Trophoblast cell (in vitro differentiated cells and primary cell): ENCODE results near the gene PGA3.
"Not testable (repeated sequence)": the region's sequence is repeated elsewhere in the genome, so short reads cannot be mapped to it uniquely, and the experiment has no call there.

Experiments
- DNase-seq, 2 donors: peaks; one replicate each; pipeline ENCODE4 v3.0.0-alpha.2; 2016
- H2AFZ ChIP-seq: 2 replicates; pipeline ENCODE4 v1.6.1; 2013; ENCODE audit warnings: low read length, moderate library complexity, mild to moderate bottlenecking; ENCODE audit not compliant: insufficient read depth, poor library complexity
- H2AK5ac ChIP-seq: 2 replicates; pipeline ENCODE4 v1.6.1; 2013; ENCODE audit warnings: mild to moderate bottlenecking, low read length
- H2BK120ac ChIP-seq: 2 replicates; pipeline ENCODE4 v1.6.1; 2013; ENCODE audit warnings: low read length, mild to moderate bottlenecking, moderate library complexity; ENCODE audit not compliant: insufficient read depth, poor library complexity
- H2BK12ac ChIP-seq: 2 replicates; pipeline ENCODE4 v1.6.1; 2013; ENCODE audit warnings: mild to moderate bottlenecking, low read length, moderate library complexity
- H2BK5ac ChIP-seq: 2 replicates; pipeline ENCODE4 v1.6.1; 2013; ENCODE audit warnings: low read length, low read depth, moderate library complexity, mild to moderate bottlenecking; ENCODE audit not compliant: poor library complexity
- H3K14ac ChIP-seq: 2 replicates; pipeline ENCODE4 v1.6.1; 2013; ENCODE audit warnings: mild to moderate bottlenecking, low read length
- H3K18ac ChIP-seq: 2 replicates; pipeline ENCODE4 v1.6.1; 2013; ENCODE audit warnings: mild to moderate bottlenecking, low read length
- H3K23ac ChIP-seq: 2 replicates; pipeline ENCODE4 v1.6.1; 2013; ENCODE audit warnings: low read length
- H3K27ac ChIP-seq: 2 replicates; pipeline ENCODE4 v1.5.1; 2013; ENCODE audit warnings: low read depth, mild to moderate bottlenecking, inconsistent platforms, low read length, moderate library complexity
- H3K27me3 ChIP-seq: 2 replicates; pipeline ENCODE4 v1.6.1; 2013; ENCODE audit warnings: inconsistent platforms, mild to moderate bottlenecking, low read length, moderate library complexity; ENCODE audit not compliant: insufficient read depth
- H3K36me3 ChIP-seq, 2 experiments: 1 replicate in 1 of 2; 2 replicates in 1 of 2; pipeline ENCODE4 v1.6.1; 2013; ENCODE audit warnings: low read length in 2 of 2, mild to moderate bottlenecking in 2 of 2, moderate library complexity in 1 of 2; ENCODE audit not compliant: insufficient read depth in 2 of 2, control insufficient read depth in 1 of 2
- H3K4ac ChIP-seq: 2 replicates; pipeline ENCODE4 v1.6.1; 2013; ENCODE audit warnings: low read depth, mild to moderate bottlenecking, low read length, moderate library complexity
- H3K4me1 ChIP-seq, 2 experiments: 1 replicate in 1 of 2; 2 replicates in 1 of 2; pipeline ENCODE4 v1.6.1; 2013; ENCODE audit warnings: low read length in 2 of 2, mild to moderate bottlenecking in 2 of 2, moderate library complexity in 1 of 2; ENCODE audit not compliant: insufficient read depth in 2 of 2, control insufficient read depth in 1 of 2
- H3K4me2 ChIP-seq: 2 replicates; pipeline ENCODE4 v1.6.1; 2013; ENCODE audit warnings: inconsistent platforms, mild to moderate bottlenecking, low read length, moderate library complexity
- H3K4me3 ChIP-seq: 2 replicates; pipeline ENCODE4 v1.5.1; 2013; ENCODE audit warnings: mild to moderate bottlenecking, low read depth, low read length, inconsistent platforms
- H3K79me1 ChIP-seq: one replicate; pipeline ENCODE4 v1.6.1; 2013; ENCODE audit warnings: low read length
- H3K79me2 ChIP-seq: 2 replicates; pipeline ENCODE4 v1.6.1; 2013; ENCODE audit warnings: low read length, mild to moderate bottlenecking; ENCODE audit not compliant: control insufficient read depth, insufficient read depth, poor library complexity
- H3K9ac ChIP-seq: 2 replicates; pipeline ENCODE4 v1.6.1; 2013; ENCODE audit warnings: mild to moderate bottlenecking, low read length
- H3K9me3 ChIP-seq: 2 replicates; pipeline ENCODE4 v1.6.1; 2013; ENCODE audit warnings: low read depth, mild to moderate bottlenecking, control low read depth, inconsistent platforms, low read length; ENCODE audit not compliant: insufficient read depth
- H4K12ac ChIP-seq: 2 replicates; pipeline ENCODE4 v1.6.1; 2013; ENCODE audit warnings: low read depth, mild to moderate bottlenecking, low read length, moderate library complexity
- H4K8ac ChIP-seq: 2 replicates; pipeline ENCODE4 v1.6.1; 2013; ENCODE audit warnings: low read depth, mild to moderate bottlenecking, low read length, moderate library complexity
- H4K91ac ChIP-seq: one replicate; pipeline ENCODE4 v1.6.1; 2013; ENCODE audit warnings: low read depth, mild to moderate bottlenecking, low read length, moderate library complexity
- WGBS: extraction: QIAGEN DNeasy Blood & Tissue Kit; methylation state at CpG from one replicate; pipeline ENCODE4 v1.1.7; 2013; ENCODE audit warnings: missing lambda C conversion rate; ENCODE audit not compliant: insufficient read length, insufficient coverage; ENCODE audit errors: extremely low coverage; 5-methylcytosine and 5-hydroxymethylcytosine counted together

Gene PGA3

DNA sequence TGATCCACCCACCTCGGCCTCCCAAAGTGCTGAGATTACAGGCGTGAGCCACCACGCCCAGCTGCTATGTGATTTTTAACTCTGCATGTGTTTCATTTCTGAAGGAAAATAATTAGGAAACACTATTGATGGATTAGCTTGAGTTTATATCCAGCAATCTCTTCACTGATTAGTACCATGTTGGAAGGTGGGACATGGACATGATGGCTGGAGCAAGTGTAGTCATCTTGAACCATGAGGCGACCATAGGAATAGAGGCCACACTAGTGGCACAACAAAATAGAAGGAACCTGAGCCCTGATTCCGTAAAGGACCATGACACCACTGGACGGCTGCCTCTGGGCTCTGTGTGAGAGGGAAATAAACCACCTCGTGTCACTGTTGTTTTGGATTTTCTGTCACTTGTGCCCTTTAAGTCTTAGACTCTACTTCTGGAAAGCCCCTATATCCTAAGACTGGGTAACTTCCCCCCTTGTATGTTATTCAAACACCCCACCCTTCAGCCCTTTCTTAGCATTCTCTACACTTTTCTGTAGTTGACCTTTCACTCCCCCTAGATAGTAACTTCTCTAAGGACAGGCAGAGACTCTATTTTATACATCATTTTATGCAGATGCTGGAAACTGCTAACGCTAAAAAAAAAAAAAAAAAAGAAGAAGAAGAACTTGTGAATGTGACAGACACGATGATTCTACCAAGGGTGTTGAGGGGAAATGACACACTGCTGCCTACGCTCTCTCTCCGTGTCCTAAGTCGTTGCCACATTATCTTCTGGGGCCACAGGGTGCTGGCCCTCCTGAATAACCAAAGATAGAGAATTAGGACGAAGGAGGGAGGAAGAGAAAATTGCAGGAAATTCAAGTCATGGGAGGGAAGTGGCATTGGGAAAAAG is 39.4 kb upstream of the PGA3 start:
- H4K91ac ChIP-seq, result peak overlapping the region; percentile 76
- H3K27me3 ChIP-seq, result no peaks in the 10 kb centered on the region
- peaks cover 13% of the 10 kb centered on the region for H3K79me2 ChIP-seq
- no peak overlapping the region for H3K4ac ChIP-seq
- peak overlapping the region; percentile 43 for H3K27ac ChIP-seq
- peaks cover 2% of the 10 kb centered on the region for H3K9me3 ChIP-seq
- no peak overlapping the region for H3K9ac ChIP-seq
- peaks cover 22% of the 10 kb centered on the region for H3K79me1 ChIP-seq
- H3K36me3 ChIP-seq, result no peaks in the 10 kb centered on the region
- peak overlapping the region; percentile 61 for H2BK120ac ChIP-seq
- H4K8ac ChIP-seq, result peak overlapping the region; percentile 66
- peak overlapping the region; percentile 85 for H2BK12ac ChIP-seq
- peaks cover 11 to 16% of the 10 kb centered on the region in 2 experiments for H3K4me1 ChIP-seq
- no peak overlapping the region for H2AFZ ChIP-seq
- H3K4me3 ChIP-seq, result no peak overlapping the region
- no peak overlapping the region for H2AK5ac ChIP-seq
- H3K4me2 ChIP-seq, result no peak overlapping the region
- H4K12ac ChIP-seq, result no peak overlapping the region
- peak overlapping the region; percentile 54 for H2BK5ac ChIP-seq
- H3K23ac ChIP-seq, result no peak overlapping the region
- H3K14ac ChIP-seq, result peak overlapping the region; percentile 67
- H3K18ac ChIP-seq, result no peak overlapping the region
- no CpG with 5 or more reads among the region's 13 CpGs for WGBS
- DNase-seq, result peak; percentile 20 to 34

DNA sequence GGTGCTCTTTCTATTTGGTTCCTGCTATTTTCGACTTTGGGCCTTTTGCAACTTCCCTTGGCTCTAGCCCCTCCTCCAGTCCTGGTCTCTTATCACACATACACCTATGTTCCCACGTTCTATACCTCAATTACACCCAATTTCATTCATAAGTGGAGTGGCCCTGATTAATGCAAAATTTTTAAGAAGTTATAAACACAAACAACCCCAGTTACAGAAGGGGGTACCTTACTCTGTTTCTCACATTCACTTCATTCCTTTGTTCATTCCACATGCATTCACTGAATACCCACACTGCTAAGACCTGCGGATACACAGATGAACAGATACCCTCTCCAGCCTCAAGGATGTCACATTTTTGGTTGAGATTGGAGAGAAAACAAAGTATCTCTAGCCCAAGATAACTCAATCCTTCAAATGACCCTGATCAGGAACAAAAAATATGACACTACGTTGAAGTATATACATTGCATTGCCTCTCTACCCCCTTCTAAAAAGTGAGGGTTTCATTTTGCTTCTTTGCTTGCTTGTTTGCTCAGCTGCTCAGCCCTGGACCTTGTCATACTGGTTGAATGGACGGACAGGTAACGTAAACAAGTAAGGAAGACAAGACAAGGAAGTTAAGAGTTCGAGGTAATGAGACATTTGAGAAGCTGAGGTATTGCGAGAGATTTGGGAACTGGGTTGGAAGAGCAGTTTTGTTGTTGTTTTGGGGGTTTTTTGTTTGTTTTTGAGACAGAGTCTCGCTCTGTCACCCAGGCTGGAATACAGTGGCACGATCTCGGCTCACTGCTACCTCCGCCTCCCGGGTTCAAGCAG is 38.5 kb upstream of the PGA3 start:
- Histone ChIP-seq H3K14ac (peak overlapping the region; percentile 67), H3K27ac (peak overlapping the region; percentile 61), H3K9me3 (peaks cover 2% of the 10 kb centered on the region), H3K4me3 (no peak overlapping the region), H3K4me1 (peaks cover 11 to 16% of the 10 kb centered on the region in 2 experiments), H3K4ac (no peak overlapping the region), H2AK5ac (no peak overlapping the region), H3K18ac (no peak overlapping the region), H3K23ac (no peak overlapping the region), H3K9ac (no peak overlapping the region), H3K79me2 (peaks cover 12% of the 10 kb centered on the region), H3K36me3 (no peaks in the 10 kb centered on the region), H4K91ac (peak overlapping the region; percentile 73), H2BK12ac (peak overlapping the region; percentile 73), H4K12ac (no peak overlapping the region), H2BK5ac (peak overlapping the region; percentile 66), H2BK120ac (peak overlapping the region; percentile 43), H2AFZ (no peak overlapping the region), H3K27me3 (no peaks in the 10 kb centered on the region), H3K79me1 (peaks cover 22% of the 10 kb centered on the region), H3K4me2 (no peak overlapping the region), H4K8ac (no peak overlapping the region)
- peak in 1 of 2 donors; percentile 52 for DNase-seq
- 86% methylated on average over 1 of the region's 13 CpGs for WGBS

DNA sequence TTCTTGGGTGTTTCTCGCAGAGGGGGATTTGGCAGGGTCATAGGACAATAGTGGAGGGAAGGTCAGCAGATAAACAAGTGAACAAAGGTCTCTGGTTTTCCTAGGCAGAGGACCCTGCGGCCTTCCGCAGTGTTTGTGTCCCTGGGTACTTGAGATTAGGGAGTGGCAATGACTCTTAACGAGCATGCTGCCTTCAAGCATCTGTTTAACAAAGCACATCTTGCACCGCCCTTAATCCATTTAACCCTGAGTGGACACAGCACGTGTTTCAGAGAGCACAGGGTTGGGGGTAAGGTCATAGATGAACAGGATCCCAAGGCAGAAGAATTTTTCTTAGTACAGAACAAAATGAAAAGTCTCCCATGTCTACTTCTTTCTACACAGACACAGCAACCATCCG is 37.5 kb upstream of the PGA3 start:
- not testable (repeated sequence) for H3K23ac ChIP-seq, H2BK12ac ChIP-seq, H3K9me3 ChIP-seq, DNase-seq, H2AK5ac ChIP-seq, H3K4me2 ChIP-seq, H4K91ac ChIP-seq, H3K4ac ChIP-seq, H4K12ac ChIP-seq, H2BK5ac ChIP-seq, H3K36me3 ChIP-seq, H2AFZ ChIP-seq, H2BK120ac ChIP-seq, H3K18ac ChIP-seq, H3K9ac ChIP-seq, H3K4me3 ChIP-seq, H3K27ac ChIP-seq, H4K8ac ChIP-seq, H3K14ac ChIP-seq, H3K79me2 ChIP-seq, H3K27me3 ChIP-seq
- WGBS, result no CpG with 5 or more reads among the region's 7 CpGs
- Histone ChIP-seq H3K4me1 (peaks cover 6 to 12% of the 10 kb centered on the region in 2 experiments), H3K79me1 (peaks cover 17% of the 10 kb centered on the region)

DNA sequence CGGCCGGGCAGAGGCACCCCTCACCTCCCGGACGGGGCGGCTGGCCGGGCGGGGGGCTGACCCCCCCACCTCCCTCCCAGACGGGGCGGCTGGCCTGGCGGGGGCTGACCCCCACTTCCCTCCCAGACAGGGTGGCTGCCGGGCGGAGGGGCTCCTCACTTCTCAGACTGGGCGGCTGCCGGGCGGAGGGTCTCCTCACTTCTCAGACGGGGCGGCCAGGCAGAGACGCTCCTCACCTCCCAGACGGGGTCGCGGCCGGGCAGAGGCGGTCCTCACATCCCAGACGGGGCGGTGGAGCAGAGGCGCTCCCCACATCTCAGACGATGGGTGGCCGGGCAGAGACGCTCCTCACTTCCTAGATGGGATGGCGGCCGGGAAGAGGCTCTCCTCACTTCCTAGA is 37.0 kb upstream of the PGA3 start:
- Histone ChIP-seq H3K79me1 (peaks cover 11% of the 10 kb centered on the region), H3K4me1 (peaks cover 6 to 11% of the 10 kb centered on the region in 2 experiments)
- not testable (repeated sequence) for H2AFZ ChIP-seq, H2BK5ac ChIP-seq, DNase-seq, H3K4me3 ChIP-seq, H3K23ac ChIP-seq, H2BK12ac ChIP-seq, H3K79me2 ChIP-seq, H3K4ac ChIP-seq, H3K9me3 ChIP-seq, H4K91ac ChIP-seq, H3K27ac ChIP-seq, H3K36me3 ChIP-seq, H2AK5ac ChIP-seq, H3K9ac ChIP-seq, H3K4me2 ChIP-seq, H3K27me3 ChIP-seq, H2BK120ac ChIP-seq, H3K14ac ChIP-seq, H4K12ac ChIP-seq, H3K18ac ChIP-seq, H4K8ac ChIP-seq
- no CpG with 5 or more reads among the region's 31 CpGs for WGBS
